ENCODE results near the gene PCDH8.
A peak's percentile ranks its signal among the peaks of the same experiment; 100 is the strongest.

Gene PCDH8

DNA sequence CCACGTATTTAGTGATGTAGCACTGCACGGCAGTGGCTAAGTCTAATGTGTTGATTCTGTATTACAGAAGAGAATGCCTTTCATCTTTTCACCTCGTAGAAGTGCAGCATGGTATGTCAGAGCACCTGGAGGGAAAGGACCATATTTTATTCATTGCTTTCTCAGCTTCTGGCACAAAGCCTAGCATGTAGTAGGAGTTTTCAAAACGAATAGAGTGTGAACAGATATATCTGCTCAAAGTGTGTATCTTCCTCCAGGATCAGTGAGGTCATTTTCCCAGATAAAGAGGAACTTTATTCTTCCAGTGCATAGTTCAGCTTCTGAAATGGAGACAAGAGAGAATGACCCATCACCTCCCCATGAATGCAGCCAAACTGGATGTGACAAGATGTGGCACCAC is 21.2 kb upstream of the PCDH8 start:
- CTCF ChIA-PET = interaction anchor here (0.6 to 1.4 kb wide), 2 partner anchors 14 to 98 kb away, joined by 3 to 6 read pairs; no protein-coding TSS in a partner anchor
- POLR2A ChIA-PET (ENCODE audit: low non-redundant PET) = no interaction called here
- no peak for DNase-seq (ENCODE audit: low spot score)
- no peak overlapping the region for H3K27ac ChIP-seq
- TF ChIP-seq, protein P1, sequence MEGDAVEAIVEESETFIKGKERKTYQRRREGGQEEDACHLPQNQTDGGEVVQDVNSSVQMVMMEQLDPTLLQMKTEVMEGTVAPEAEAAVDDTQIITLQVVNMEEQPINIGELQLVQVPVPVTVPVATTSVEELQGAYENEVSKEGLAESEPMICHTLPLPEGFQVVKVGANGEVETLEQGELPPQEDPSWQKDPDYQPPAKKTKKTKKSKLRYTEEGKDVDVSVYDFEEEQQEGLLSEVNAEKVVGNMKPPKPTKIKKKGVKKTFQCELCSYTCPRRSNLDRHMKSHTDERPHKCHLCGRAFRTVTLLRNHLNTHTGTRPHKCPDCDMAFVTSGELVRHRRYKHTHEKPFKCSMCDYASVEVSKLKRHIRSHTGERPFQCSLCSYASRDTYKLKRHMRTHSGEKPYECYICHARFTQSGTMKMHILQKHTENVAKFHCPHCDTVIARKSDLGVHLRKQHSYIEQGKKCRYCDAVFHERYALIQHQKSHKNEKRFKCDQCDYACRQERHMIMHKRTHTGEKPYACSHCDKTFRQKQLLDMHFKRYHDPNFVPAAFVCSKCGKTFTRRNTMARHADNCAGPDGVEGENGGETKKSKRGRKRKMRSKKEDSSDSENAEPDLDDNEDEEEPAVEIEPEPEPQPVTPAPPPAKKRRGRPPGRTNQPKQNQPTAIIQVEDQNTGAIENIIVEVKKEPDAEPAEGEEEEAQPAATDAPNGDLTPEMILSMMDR (conservative IDR thresholded peaks at IDR 0.05; ENCODE audit: low read depth) = no peak

DNA sequence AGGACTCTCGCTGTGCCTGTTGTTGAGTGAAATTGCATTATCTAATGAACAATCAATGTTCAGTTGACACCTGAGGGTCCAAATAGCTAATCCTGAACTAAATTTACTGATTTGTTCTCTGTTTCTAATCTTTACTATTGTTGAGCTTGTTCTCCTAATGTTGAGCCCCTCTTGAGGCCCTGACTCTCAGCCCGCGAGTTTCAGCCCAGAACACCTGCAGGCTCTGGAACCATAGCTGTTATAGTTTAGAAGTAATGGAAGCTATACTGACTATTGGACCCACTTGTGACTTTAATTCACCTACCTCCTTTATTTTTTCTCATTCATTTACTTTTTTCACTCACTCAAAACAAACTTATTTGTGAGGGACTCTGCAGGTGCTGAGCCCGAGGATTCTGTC is 20.6 kb upstream of the PCDH8 start:
- no peak overlapping the region for H3K27ac ChIP-seq
- POLR2A ChIA-PET (ENCODE audit: low non-redundant PET) = no interaction called here
- TF ChIP-seq, protein P1 (conservative IDR thresholded peaks at IDR 0.05; ENCODE audit: low read depth) = no peak
- DNase-seq (ENCODE audit: low spot score) = no peak
- CTCF ChIA-PET = interaction anchor here (1.4 kb wide), 1 partner anchor 99 kb away, joined by 6 read pairs; no protein-coding TSS in a partner anchor

DNA sequence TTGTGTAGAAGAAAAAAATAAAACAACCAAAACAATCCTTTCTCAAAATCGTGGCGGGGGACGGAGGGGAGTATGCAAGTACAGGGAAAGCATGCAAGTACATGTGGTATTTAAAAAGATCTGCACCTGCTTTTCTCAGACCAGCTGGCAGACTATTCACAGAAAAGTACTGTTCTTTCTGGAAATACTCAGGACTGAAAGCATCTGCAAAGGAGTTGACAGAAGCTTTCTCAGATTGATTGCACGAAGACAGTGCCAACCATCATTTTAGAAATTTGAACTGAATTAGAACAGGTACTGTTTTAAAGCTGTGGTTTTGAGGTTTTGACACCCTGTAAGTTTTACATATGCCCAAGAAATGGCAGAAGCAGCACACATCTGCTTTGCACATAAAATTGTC is 19.8 kb upstream of the PCDH8 start:
- no peak overlapping the region for H3K27ac ChIP-seq
- POLR2A ChIA-PET (ENCODE audit: low non-redundant PET) = no interaction called here
- DNase-seq (ENCODE audit: low spot score) = no peak
- TF ChIP-seq, protein P1 (conservative IDR thresholded peaks at IDR 0.05; ENCODE audit: low read depth) = no peak
- CTCF ChIA-PET = no interaction called here

DNA sequence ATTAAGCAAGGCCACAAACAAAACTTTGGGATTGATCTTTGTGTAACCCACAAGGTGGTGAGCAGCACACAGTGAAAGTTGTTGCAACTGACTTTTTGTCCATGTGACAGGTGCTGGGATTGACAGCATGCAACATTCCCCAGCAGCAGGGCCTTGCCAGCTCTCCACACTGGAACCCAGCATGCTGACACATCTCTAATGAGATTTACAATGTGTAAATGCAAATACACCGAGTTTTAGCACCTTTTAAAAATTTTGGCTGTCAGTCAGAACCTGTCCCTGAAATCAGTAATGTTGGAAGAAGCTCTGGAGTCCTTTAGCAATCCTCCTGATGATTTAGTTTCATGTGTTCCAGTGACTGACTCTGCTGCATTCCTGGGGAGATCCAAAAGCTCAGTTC is 16.5 kb upstream of the PCDH8 start:
- POLR2A ChIA-PET (ENCODE audit: low non-redundant PET) = no interaction called here
- CTCF ChIA-PET = interaction anchor here (1.5 kb wide), 1 partner anchor 103 kb away, joined by 8 read pairs; no protein-coding TSS in a partner anchor
- DNase-seq (ENCODE audit: low spot score) = no peak
- no peak overlapping the region for H3K27ac ChIP-seq
- TF ChIP-seq, protein P1 (conservative IDR thresholded peaks at IDR 0.05; ENCODE audit: low read depth) = no peak

DNA sequence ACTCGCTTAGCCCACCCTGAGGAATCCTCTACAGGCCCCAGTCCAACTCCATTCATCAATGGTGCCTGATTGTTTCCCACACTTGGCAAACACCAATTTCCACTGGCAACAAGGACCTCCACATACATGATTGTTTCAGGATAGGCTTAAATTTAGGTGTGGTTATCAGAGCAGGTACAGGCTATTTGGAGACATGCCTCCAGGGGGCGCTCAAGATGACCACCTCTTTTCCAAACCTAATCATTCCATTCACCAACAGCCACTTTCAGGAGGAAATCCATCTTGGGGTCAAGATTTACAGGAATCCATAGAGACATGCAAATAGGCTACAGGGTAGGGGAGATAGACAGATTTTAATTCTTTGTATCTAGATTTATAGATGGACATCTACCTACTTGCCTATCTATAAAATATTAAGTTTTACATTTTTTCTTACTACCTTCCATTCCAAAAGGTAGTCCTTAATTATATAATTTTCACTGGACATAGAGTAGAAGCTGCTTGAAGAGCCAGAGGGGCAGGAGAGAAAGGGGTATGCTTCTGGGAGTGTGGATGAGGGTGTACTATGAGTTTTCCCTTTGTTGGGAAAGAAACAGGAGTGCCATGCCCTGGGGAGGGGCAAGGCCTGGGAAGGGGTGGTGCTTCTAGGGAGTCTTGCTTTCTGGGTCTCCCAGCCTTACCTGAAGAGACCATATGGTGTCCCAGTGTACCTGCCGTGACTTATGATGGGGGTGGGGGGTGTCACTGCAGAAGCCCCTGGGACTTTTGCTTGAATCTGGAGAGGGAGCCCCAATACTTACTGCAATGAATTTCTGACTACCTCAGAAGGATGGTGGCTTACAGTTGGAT is 14.1 kb upstream of the PCDH8 start:
- no peak overlapping the region for H3K27ac ChIP-seq
- DNase-seq (ENCODE audit: low spot score) = peak; percentile 54
- ChIA-PET POLR2A (ENCODE audit: low non-redundant PET) (no interaction called here), CTCF (interaction anchor here (0.7 kb wide), 1 partner anchor 143 kb away, joined by 3 read pairs; no protein-coding TSS in a partner anchor)
- TF ChIP-seq, protein P1 (conservative IDR thresholded peaks at IDR 0.05; ENCODE audit: low read depth) = peak; percentile 64

DNA sequence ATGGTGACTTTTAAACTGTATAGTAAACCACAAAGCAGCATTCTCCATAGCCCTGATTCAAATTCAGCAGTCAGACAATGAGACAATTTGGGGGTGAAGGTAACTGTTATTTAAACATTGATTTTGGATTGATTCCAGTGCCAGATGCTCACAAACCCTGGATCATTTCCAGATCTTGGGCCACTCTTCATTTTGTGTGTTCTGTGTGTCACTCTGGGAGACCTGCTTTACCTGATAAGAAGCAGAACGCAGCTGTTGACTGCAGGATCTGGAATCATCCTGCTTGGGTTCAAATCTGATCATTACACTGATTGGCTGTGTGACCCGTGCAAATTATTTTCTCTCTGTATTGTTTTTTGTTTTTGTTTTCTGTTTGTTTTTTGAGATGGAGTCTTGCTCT is 4.0 kb upstream of the PCDH8 start:
- TF ChIP-seq, protein P1 (conservative IDR thresholded peaks at IDR 0.05; ENCODE audit: low read depth) = no peak
- H3K27ac ChIP-seq = no peak overlapping the region

More for the DNA sequence above, 4.0 kb upstream of the PCDH8 start:
- POLR2A ChIA-PET (ENCODE audit: low non-redundant PET) = no interaction called here
- CTCF ChIA-PET = no interaction called here
- DNase-seq (ENCODE audit: low spot score) = no peak

All from RWPE1 (cell line).